NCI-H1694 (cell line): Measurements from ENCODE around the gene PRCD.
"Not testable (repeated sequence)": the region's sequence is repeated elsewhere in the genome, so short reads cannot be mapped to it uniquely, and the experiment has no call there.

Experiments
- DNase-seq: peaks from one replicate; lab custom pipeline; 2025; lab: John Stamatoyannopoulos, UW

The PRCD gene

GRCh38 chr17:76527430-76528111 is 12.3 kb upstream of the PRCD start:
- DNase-seq, result no peak

DNA sequence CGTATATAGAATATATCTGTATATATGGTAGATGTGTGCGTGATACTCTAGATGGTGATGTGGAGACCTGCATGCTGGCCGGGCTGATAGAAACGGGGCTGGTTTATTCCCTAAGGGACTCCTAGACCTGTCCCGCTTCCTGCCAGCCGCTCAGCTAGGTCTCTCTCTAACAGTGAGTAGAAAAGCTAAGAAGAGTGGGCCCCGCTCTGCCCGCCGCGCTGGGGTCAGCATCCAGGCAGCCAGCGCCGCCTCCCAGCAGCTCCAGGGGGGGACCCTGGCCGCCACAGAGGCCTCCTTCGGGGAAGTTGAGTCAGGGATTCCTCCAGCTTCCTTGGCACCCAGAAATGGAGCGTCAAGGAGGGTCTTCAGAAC is 11.7 kb upstream of the PRCD start:
- no peak for DNase-seq

- DNase-seq, result no peak
Observed at GRCh38 chr17:76528528-76529223, 11.2 kb upstream of the PRCD start.

GRCh38 chr17:76529224-76530094 is 10.4 kb upstream of the PRCD start:
- DNase-seq, result no peak

- no peak for DNase-seq
Observed at GRCh38 chr17:76530095-76530723, 9.6 kb upstream of the PRCD start.

- DNase-seq, result no peak
Observed at GRCh38 chr17:76530811-76531485, 8.9 kb upstream of the PRCD start.

DNA sequence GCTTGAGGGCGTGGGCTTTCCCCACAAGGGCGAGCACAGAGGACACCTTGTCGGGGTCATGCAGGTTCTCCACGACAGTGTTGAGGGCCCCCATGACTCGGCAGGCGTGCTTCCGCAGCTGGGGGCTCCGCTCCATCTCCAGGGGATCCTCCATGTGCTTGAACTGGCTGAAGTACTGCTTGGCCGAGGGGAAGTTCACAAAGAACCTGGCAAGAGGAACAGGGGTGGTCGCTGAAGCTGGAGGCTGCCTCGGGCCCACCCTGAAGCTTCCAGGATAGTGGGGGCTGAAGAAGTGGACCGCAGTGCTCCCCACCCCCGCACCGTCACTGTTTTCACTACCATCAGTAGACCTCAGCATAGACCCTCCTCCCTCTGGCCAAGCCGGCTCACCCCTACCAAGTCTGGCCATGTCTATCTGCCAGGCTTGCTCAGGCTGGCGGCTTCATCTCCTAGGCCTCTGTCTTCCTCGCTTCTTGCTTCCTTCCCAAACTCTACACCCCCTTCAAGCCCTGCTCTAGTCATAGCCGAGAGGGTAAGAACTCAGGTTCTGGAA is 8.3 kb upstream of the PRCD start:
- DNase-seq, result no peak

DNA sequence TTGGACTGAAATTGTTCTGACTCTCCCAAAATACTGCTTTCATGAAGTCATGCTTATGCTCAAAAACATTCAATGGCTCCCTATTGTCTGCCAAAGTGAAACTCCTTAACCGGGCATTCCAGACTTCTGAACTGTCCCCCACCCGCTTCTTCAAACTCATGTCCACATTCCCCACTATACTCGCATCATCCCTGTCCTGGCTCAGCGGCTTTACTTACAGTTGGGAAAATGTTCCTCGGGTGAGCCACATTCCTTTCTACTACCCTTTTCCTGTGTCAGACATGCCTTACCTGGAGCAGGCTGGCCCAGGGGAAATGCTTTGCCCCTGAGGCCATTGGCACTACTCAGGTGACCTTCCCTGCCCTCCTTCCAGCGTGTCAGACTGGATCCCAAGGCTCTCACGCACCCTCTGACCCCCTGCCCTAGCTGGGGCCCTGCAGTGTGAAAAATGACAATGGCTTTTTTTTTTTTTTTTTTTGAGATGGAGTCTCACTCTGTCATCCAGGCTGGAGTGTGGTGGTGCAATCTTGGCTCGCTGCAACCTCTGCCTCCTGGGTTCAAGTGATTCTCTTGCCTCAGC is 7.7 kb upstream of the PRCD start:
- DNase-seq, result no peak

GRCh38 chr17:76533640-76534359 is 6.0 kb upstream of the PRCD start:
- not testable (repeated sequence) for DNase-seq

DNA sequence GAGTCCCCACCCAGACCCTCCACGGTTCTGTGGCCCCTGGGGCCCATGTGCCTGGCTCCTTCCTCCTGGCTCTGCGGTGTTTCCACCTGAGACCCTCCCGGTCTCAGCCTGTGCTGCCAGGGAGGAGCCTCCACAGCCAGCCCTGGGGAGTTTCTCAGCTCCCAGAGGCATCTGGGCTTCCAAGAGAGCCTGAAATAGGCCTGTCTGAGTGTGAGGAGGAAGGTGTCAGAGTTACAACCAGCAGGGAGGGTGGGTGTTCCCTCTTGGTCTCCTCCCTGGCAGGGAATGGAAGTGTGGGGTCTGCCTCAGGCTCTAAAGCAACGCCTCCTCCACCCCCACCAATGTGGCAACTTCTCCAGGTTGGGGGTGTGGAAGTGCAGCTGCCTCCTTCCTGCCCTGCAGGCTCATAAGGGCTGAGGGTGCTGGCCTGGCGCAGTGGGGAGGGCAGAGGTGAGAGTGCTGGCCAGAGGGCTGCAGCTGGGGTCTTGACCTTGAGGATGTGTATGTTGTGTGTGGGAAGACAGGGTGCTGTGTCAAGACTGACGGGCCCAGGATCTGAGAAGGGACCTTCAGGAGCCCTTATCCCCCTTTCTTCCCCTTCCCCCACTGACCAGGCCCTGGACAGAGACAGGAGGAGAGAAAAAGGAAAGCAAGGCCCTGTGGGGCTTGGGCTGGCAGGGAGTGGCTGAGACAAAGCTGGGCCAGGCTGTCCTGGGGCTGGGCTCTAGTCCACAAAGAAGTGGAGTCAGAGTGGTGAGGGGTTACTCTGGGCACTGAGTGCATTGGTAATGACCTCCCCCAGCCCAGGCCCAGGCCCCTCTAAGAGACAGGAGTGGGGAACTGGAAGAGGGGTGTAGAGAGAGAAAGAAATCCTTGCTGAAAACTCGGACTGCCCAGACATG is 4.8 kb upstream of the PRCD start:
- DNase-seq, result no peak

- no peak for DNase-seq
Observed at GRCh38 chr17:76535788-76536510, 3.9 kb upstream of the PRCD start.

- DNase-seq, result no peak
Observed at GRCh38 chr17:76536511-76537287, 3.1 kb upstream of the PRCD start.

- DNase-seq, result no peak
Observed at GRCh38 chr17:76537288-76537577, 2.6 kb upstream of the PRCD start.

GRCh38 chr17:76537578-76538280 is 2.1 kb upstream of the PRCD start, which contains the start of gene CYGB:
Gene CYGB (minus strand): TSS chr17:76537709. CDS start chr17:76537542, 167 bp downstream.
- DNase-seq, result no peak

DNA sequence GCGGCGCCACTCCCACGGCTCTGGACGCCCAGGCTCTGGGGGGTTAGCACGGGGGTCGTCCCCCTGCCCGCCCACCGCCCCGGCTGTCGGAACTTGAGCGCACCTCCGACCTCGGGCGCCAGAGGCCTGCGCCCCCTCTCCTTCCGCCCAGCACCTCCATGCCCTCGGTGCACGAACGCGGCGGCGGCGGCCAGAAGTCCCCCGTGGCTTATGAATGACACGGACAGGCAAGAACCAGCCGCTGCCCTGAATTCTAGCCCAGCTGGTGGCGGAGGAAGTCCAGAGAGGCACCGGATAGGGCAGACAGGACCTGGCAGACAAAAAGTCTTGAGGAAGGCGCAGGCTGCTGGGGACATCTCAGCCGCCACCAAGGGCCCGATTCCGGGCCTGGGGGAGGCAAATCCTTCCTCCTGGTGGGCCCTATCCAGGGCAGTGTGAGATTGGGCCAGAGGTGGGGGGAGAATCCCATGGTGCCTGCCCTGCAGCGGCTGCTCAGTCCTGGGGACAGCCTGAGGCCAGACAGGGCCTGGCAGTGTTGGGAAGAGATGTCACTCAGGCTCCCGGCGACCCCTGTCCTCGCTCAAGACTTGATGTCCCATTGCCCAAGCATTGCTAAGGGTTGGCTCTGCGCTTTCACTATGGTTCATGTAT is 1.4 kb upstream of the PRCD start:
- DNase-seq, result no peak

DNA sequence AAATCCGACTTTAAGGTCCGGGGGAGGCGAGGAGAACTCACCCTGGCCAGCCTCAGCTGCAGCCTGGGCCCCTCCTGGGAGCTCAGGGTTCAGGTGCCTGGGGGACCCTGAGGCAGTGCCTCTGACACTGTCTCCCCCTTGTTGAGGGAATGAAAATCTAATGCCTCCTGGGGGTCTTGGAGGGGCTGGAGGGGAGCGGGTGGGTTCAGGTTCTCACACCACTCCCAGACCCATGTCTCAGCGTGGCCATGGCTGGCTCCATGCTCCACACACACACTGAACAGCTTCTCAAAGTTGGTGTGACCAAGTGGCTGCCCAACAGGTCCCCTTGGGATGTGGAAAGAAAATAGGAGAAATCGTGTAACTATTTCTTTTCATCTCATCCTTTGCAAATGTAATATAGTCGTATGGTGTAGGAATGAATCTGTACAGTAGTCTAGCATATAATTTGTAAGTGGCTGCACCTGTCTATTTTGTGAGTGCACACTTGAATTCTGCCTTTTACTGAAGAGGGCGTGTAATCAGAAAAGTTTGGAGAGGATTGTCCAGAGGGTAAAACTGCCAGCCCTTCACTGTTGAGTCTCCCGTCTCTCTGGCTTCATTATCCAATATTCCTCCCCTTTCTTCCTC is 788 bp upstream of the PRCD start:
- no peak for DNase-seq
